NCI-H226 (cell line): ENCODE measurements around the gene ZNF469.
"Not testable (repeated sequence)": the region's sequence is repeated elsewhere in the genome, so short reads cannot be mapped to it uniquely, and the experiment has no call there.

ENCODE experiments used
- DNase-seq: peaks from one replicate; pipeline ENCODE4 v3.0.0-alpha.2; 2015

The ZNF469 gene

GRCh38 chr16:88393034-88393433, 10.3 kb downstream of the ZNF469 start:
- DNase-seq: no peak

GRCh38 chr16:88393571-88393970, 10.8 kb downstream of the ZNF469 start:
- no peak for DNase-seq

GRCh38 chr16:88394426-88394825, 11.7 kb downstream of the ZNF469 start:
- DNase-seq: no peak

DNA sequence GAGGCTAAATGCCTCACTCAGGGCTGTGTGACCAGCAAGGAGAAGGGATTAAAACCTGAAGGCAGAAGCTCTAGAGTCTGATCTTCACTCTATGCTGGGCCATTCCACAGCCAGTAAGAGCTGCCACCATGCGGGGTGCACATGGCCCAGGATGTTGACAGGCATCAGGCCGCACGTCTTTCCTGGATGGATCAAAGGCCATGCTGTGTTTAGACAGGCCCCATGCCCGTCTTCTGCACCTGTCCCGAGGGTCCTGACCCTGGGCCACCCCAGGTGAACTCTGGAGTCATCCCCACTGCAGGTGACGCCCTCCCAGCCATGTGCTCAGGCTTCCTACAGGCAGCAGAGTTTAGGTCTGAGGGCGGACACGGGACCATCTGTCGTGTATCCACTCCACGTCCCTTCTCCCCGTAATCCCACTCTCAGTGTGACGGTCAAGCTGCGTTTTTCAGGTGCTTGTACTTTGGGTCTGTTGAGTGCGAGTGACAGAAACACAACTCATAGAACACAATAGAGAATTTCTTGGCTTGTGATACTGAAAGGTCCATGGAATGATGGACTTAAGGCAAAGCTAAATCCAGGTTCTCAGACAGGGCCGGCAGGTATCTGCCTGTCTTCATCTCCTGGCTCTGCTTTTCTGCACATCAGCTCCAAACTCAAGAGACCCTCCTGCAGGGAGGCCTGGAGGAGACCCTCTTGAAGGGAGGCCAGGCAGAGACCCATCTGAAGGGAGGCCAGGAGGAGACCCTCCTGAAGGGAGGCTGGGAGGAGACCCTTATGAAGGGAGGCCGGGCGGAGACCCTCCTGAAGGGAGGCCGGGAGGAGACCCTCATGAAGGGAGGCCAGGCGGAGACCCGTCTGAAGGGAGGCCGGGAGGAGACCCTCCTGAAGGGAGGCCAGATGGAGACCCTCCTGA, 13.2 kb downstream of the ZNF469 start:
- DNase-seq: no peak

GRCh38 chr16:88398170-88398873, 15.6 kb downstream of the ZNF469 start:
- no peak for DNase-seq

GRCh38 chr16:88398874-88399178, 16.1 kb downstream of the ZNF469 start:
- no peak for DNase-seq

DNA sequence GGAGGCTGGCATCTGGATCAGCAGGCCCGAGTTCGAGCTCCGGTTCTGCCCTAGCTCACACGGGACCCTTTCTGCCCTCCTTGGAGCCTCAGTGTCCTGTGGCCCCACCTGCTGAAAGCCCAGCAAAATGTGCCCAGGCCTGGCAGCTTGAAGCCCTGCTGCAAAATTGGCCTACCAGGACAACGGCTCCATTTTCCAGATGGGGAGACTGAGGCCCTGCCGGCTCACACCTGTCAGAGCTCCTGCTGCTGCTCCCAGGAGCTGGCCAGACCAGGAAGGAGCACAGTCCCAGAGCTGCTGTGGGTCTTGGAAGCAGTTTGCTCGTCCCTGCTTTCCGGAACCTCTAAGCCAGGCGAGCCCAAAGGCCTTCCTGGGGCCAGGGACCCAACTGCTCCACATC, 17.4 kb downstream of the ZNF469 start:
- DNase-seq: no peak

- DNase-seq: no peak
Observed at GRCh38 chr16:88401604-88402246, 19.0 kb downstream of the ZNF469 start.

DNA sequence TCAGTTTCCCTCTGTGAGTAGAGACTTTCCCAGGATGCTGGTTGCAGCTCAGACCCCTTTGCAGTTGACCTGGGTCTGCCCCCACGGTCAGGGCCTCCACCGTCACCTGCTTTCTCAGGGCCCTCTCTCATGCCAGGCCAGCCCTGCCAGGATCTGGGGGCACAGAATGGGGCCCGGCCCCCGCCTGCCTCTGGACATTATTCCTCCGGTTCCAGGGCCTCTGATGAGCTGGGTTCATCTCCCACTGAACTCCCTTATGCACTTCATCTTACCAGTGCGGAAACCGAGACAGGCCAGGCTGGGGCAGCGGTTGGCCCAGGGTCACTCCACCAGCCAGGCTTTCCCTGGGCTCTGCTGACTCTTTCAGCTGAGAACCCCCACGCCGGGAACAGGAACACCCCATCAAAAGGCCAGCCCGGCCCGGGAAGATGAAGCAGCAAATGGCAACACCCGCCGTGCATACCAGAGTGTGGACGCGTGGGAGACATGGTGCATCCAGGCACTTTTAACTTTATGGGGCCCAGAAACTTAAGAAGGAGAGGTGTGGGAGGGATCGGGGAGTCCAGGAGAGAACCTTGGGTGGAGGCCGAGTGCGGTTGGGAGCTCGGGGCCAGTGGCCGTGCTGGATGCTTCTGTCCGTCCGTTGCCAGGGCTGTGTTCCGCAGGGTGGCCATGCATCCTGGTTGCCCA, 19.9 kb downstream of the ZNF469 start:
- no peak for DNase-seq

DNA sequence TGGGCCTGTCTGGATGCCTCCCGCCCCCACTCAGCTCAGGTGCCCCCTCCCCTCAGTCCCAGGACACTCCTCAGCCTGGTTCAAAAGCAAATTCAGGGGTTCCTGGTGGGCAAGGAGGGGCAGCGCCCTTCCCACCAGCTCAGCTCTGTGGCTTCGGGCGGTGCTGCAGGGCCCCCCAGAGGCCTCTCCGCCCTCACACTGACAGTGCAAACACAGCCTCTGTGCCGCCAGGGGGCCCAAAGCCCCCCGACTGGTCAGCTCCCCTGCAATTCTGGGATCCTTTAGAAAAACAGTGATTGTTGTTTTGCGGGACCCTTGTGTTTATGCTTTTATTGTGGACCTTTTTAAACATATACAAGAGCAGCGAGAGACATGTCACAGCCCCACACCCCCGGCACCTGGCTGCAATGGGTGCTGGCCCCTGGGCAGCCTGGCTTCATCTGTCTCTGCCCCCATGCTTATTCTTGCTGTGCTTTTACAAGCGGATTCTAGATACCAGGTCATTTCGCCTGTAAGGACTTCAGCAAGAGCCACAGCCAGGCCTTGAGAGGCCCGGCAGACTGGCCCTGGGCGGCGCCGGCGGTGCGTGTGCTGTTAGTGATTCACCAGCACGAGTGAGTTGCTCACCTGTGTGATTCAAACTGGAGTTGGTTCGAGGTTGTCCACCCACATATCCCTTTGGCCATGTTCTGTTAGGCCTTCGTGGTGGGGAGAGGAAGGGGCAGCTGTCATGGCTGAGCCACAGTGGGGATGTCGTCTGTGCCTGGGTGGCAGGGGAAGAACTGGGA, 21.2 kb downstream of the ZNF469 start:
- no peak for DNase-seq

- DNase-seq: no peak
Observed at GRCh38 chr16:88404769-88405168, 22.0 kb downstream of the ZNF469 start.

- no peak for DNase-seq
Observed at GRCh38 chr16:88405216-88406060, 22.7 kb downstream of the ZNF469 start.

- no peak for DNase-seq
Observed at GRCh38 chr16:88406096-88407041, 23.6 kb downstream of the ZNF469 start.

DNA sequence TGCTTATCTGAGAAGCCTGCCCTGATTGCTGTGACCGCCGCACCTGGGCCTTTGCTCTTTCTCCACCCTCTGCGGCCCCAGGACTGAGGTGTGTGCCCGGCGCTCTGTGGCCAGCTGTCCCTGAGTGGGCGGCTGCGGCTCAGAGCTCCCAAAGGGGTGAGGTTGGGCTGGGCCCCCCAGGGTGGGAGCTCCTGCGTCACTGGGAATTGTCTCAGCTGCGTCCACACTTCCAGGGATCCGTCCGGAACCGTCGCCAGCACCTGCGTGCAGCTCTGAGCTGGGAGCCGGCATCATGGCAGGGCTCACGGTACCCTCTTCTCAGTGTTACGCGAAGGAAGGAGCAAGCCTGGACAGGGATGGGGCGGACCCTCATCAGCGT, 24.3 kb downstream of the ZNF469 start:
- no peak for DNase-seq

DNA sequence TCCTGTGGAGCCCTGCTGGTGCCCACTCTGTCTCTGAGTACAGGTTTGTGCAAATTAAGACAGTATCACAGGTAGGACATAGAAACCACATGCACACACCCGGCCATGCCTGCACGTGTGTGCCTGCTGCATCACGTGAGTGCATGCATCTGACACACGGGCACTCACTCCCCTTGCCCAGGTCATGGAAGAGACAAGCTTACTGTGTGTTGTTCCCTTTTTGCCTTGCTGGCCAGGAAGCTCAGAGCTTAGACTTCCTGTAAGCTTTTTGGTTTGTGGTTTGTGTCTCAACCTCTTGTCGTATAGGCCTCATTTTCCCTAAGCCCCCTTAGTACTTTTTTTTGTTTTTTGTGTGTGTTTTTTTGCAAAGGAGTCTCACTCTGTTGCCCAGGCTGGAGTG, 25.0 kb downstream of the ZNF469 start:
- DNase-seq: no peak

- no peak for DNase-seq
Observed at GRCh38 chr16:88408561-88409142, 25.9 kb downstream of the ZNF469 start.

- DNase-seq: no peak
Observed at GRCh38 chr16:88409296-88410065, 26.7 kb downstream of the ZNF469 start.

GRCh38 chr16:88410297-88410968, 27.7 kb downstream of the ZNF469 start:
- DNase-seq: not testable (repeated sequence)
